Activated gamma-delta T cell (primary cell): Measurements from ENCODE around the gene SLC9A9.

ENCODE experiments used
- DNase-seq: peaks from one replicate; lab custom pipeline; 2025; lab: John Stamatoyannopoulos, UW

The SLC9A9 gene

DNA sequence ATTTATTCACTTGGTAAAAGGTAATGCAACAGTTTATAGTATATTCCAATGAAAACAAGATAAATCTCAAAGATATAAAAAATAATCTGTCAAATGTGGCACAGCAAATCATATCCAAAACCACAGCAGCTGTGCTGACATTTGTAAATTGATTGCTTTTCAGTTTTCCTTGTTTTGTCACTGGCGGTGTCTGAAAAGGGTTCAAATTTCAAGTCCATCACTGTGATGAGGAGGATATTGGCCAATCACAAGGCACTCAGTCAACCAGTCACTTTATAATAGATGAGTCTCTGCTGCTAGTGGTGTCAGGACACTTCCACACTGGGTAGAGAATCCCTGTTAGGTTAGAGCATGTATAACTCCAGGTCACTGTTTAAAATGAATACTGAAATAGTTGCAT lies 154.8 kb downstream of the SLC9A9 start:
- DNase-seq = no peak

DNA sequence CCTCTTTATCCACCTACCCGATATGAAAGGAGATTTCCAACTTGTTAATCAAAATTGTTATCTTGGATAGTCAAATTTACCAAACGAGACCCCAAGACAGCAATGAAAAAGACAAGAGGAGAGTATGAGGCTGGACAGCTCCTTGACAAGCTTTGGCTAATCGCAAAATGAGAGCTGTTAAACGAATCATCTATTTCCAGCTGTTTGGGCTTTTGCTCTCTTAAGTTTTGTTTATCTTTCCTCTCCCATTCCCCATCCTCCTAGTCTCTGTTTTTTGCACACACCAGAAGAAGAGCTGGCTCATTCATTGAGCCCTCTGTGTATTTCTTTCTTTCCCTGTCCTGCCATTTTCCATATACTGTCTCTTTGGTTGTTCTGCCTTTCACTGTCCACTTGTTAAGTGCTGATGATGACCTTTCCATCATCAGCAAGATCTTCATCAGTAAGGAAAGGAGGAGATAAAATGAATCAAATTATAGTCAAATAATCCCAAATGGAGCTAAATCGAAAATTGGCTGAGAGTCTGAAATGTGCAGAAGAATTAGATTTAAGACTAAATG lies 161.6 kb downstream of the SLC9A9 start:
- DNase-seq = no peak

DNA sequence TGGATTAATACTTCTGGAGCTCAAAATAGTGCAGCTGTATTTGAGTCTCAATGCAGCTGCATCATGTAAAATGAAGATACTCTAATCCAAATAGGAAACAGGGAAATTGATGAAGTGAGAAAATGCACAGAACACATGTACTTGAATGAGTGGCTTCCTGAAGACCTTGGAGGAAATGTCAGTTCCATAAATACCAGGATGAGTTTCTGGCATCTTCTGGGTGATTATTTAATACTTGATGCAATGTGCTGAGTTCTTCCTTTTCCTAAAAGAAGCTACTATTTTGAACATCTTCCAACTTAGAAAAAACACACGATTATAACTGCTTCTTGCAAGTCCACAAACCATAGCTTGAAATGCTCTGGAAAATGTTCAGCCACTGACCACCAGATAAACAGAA lies 162.8 kb downstream of the SLC9A9 start:
- no peak for DNase-seq

DNA sequence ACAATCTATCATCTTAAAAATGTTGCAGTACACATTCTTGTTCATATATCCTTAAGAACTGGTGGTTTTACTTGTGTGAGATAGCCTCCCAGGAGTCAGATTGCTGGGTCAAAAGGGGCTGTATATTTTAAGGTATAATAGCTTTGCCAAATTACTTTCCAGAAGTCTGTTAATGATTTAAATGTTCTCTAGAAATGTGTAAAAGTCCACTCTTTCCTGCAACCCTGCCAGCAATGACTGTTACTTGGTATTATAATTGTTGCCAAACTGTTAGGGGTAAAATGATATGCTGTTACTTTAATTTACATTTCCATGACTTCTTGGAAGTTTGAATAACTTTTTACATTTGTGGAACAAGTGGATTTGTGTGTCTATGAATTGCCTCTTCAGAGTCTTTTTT lies 170.8 kb downstream of the SLC9A9 start:
- no peak for DNase-seq

DNA sequence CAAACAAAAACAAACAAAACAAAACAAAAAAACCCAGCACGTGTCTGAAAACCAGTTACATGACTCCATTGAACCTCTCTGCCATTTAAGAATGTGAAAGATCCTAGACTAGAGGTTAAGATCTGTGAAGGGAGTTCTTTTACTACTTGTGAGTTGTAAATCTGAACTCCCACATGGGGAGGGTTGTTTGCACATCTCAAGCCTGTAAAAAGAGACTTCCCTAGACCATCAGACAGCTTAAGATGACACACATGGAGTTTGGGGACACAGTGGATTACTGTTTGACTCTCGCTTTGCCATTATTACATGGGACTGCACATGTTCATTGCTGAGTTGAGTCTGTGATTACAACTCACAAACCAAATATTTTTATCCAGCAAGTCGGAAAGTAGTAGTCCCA lies 171.5 kb downstream of the SLC9A9 start:
- DNase-seq = no peak

DNA sequence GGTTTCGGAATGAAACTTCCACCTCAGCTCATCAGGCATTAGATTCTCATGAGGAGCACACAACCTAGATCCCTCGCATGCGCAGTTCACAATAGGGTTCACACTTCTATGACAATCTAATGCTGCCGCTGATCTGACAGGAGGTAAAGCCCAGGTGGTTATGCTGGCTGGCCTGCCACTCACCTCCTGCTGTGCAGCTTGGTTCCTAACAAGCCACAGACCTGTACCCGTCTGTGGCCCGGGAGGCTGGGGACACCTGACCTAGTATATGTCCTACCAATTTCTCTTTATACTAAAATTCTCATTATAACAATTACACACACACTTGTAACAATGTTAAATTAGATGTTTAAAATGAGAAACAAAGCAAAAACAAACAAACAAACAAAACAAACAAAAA lies 172.2 kb downstream of the SLC9A9 start:
- DNase-seq = no peak

DNA sequence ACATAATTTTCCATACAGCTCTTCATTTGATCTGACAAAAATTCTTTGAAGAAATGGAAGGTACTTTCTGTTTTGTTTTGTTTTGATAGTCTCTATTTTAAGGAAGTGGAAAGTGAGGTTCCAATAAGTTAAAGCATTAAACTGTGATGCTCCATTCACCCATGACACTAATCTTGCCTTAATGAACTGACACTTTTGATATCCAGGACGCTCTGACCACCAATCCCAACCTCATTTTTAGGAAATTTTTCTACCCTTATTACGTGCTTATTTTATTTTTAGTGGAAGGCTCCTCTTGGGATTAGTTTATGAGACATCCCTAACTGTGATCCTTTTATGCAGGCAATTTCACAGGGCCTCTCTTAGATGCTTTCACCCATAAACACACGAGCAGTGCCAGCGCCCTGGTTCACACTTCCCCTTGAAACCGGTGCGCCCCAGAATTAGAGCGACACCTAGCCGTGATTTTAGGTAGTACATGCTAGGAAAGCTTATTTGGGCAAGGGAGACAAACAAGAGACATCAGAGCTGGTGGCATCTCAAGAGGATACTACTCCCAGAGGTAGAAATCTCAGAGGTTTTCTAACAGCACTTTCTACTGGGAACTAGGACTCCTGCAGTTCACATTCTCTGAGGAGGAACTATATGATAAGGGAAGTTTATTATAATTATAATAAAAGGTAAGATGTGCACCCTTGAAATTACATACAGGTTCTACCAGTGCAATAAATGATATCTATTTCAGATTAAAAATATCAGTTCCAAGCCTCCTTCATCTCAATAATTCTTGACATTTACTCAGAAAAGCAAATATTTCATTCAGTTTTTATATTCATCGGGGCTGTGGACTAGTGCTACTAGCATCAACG lies 173.9 kb downstream of the SLC9A9 start:
- DNase-seq = no peak

DNA sequence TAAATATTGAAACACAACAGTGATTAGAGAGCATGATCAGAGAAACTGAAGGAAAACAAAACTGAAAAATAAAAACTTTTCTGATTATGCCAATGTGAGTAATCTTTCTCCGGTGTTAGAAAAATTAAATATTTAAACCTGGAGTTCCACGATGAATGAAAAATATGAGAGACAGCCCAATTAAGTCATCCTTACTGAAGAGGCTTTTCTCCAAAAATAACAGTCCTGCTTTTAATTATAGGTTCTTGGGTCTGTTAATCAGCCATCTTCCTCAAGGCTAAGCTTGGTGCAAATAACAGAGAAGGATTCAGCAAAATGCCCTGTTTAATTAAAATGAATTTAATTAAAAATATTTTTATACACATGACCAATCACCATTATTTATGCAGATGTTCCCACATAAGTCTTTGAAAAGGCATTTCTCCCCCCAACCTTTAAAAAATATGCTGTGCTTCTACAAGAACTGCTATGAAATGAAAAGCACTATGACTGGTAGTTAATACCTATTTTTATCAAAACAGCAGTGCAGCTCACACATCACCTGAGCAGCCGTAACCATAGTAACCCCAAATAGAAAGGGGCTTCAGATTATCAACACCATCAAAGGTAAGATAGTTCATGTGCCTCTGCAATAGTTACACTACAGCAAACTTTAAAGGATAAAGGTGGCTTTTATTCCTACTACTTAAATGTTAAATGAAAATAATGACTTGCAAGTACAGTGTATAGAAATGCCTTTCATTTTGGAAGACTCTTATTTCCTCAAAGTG lies 175.7 kb downstream of the SLC9A9 start:
- no peak for DNase-seq

DNA sequence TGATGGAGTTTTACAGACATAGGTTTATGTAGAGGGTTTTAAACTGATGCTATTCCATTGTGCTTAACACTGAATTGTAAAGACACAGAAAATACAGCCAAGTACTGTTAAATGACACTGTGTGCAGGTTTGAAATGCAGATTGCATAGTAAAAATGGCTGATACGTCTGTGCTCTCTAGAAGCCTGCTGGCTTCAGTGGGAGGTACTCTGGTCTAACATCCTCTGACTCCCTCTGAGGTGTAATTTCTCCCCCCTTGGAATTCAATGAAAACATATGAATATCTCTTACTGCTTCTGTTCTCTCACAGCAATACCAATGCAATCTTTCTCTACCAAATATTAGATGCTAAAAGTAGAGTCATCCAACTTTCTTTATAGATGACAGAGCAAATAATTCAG lies 176.6 kb downstream of the SLC9A9 start:
- DNase-seq = no peak

DNA sequence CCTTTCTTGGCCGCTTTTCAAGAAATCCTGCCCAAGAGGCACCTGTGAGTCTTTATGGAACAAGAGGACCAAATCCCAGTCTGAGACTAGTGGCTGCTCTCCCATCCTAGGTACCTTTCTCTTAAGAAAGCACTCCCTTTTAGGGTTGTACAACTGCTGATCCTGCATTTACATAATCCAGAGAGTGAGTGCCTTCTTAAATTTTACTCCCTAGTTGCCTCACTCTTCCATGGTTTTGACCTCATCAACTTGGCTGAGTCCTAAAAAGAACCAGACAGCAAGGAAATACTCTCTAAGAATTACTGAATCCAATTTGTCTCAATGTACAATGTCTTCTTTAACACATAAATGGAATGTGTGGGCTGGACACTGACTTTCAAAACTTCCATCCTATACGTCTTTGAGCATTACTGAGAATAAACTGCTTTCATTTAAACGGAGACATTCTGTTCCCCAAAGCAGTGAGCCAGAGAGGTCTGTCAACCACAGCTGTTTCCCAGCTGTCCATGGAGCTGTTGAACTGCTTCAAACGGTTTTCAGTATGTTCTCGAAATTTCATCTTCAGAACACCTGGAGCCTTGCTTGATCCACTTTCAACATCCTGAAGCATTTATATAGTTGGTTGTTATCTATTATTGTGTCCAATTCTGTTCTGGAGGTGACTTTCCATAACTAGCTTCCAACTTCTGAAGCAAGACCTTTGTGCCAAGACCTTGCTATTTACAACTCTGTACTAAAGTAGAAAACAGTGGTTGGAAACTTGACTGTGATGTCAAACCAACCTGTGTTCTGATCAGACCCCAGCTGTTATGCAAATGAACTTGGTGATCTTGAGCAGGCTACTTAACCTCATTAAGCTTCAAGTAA lies 179.1 kb downstream of the SLC9A9 start:
- no peak for DNase-seq

DNA sequence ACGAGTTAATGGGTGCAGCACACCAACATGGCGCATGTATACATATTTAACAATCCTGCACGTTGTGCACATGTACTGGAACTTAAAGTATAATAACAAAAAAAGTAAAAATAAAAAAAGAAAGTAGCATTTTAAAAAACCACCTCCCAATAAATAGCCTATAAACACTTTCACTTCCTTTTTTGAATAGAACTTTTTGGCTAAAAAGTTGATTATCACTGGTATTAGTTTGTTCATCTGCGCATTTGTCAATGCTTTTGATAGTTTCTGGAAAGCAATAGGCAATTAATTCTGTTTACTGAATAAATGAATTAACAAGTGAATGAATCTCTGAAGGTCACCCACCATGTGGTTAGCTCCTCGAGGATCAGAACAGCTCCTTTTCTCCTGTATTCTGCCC lies 179.9 kb downstream of the SLC9A9 start:
- no peak for DNase-seq

DNA sequence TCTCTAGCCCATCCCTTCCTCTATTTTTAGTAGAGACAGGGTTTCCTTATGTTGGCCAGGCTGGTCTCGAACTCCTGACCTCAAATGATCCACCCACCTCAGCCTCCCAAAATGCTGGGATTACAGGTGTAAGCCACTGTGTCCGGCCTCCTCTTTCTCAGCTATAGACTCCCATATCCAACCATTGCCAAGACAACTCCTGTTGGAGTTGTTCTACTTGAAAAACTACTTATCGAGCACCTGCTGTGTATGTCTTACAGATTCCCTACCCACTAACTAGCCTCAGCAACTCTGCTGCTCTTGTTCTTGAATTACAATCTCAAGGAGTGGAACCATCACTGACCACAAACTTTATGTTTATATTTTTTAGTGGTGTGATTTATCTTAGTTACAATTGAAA lies 186.6 kb downstream of the SLC9A9 start:
- no peak for DNase-seq

DNA sequence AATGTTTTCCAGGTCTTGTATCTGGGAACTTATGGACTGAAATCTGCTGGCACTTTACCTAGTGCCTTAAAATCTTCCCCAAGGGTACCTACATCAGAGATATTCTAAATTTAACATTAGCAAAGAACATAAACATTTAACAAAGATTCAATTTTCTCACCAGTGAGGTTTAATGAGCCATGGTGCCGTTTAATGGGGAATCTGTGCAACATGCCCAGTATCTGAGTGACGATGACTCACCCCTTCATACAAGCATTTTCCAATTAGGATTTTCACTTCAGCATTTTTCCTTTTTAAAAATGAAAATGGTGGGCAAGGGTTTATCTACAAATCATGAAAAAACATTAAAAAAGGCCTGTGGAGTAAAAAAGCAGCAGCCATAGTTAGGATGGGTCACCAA lies 189.4 kb downstream of the SLC9A9 start:
- no peak for DNase-seq

DNA sequence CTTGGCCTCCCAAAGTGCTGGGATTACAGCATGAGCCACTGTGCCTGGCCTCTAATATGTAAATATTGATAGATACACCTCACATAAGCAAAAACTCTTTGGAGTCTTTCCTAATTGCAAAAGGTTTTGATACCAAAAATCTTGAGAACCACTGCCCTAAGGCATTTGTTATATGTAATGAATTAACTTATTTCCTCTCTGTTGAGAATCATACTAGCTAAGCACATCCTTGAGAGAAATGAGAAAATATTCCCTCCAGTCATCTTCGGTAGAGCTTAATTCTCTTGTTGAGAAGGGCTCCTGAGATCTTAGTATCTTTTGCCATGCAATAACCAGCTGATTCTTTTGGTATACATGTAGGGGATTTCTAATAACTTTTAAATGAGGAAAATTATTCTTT lies 190.2 kb downstream of the SLC9A9 start:
- no peak for DNase-seq

DNA sequence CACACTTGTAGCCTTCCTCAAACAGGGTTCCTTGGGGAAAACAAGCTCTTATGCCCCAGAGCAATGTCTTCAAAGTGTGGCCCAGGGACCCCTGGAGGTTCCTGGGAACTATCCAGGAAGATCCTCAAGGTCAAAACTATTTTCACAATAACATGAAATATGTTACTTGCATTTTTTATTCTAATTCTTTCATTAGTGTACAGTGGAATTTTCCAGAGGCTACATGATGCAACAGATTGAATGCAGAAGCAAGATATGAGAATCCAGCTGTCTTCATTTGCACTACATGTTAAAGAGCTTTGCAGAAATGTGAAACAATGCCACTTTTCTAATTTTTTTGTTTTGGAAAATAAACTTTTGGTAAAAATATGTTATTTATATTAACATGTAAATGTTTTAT lies 190.9 kb downstream of the SLC9A9 start:
- DNase-seq = no peak

DNA sequence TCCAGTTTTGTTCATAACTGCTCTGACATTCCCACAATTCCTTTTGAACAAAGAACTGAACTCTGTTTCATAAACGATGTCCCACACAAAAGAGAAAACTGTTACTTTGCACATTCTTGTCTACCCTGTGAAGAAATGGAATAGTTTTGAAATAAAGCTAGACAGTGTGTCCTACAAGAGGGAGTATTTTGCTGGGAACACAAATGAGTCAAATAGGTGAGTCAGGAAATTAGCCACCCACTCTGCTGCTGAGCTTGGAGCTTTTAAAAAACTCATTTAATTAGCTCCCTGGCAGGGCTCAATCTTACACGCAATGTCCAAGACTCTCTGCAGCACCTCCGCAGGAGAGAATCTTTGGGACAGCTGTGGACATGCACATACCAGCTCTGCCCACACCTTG lies 193.4 kb downstream of the SLC9A9 start:
- no peak for DNase-seq

DNA sequence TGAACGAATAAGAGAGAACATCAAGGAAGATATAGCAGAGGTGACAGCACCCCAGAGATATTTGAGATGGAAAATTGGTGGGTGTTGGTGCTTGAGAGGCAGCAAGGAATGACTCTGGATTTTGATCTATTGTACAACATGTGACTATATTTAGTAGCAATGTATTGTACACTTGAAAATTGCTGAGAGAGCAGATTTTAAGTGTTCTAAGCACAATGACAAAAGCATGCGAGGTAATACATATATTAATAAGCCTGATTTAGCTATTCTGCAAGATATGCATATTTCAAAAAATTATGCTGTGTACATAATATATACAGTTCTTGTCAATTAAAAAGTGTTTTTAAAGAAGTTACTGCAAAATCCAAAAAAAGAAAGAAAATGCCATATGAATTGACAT lies 194.3 kb downstream of the SLC9A9 start:
- no peak for DNase-seq

DNA sequence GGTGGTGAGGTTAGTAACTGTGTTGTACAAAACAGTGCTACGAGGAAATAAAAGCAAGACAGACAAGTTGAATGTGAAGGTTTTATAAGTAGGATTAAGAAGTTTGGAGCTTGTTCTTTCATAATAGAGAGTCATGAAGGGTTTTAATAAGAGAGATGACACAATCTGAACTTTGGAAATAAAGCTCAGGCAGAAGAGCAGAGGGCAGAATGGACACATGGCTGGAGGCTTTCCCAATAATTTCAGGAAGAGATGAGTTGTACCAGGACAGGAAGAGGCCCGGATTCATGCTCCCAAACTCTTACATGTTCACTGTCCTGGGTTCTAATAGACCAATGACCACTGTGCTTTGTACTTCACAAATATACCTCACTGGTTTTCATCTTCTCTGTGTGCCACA lies 194.8 kb downstream of the SLC9A9 start:
- no peak for DNase-seq

DNA sequence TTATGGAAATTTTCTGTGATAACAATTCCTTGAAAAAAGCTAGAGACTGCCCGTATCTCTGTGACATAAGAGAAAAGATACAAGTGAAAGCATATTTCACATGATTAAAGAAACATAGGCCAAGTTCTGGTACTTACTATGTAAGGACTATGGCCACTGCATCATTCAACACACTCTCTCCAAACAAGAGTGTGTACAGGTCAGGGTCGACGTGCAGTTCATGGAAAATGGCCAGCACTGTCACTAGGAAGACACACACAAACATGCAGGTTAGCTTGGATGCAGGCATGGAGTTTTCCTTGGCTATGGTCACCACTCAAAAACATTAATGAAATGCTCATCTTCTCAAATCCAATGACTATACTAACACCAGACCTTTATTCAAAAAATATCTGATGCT lies 196.2 kb downstream of the SLC9A9 start:
- DNase-seq = no peak

DNA sequence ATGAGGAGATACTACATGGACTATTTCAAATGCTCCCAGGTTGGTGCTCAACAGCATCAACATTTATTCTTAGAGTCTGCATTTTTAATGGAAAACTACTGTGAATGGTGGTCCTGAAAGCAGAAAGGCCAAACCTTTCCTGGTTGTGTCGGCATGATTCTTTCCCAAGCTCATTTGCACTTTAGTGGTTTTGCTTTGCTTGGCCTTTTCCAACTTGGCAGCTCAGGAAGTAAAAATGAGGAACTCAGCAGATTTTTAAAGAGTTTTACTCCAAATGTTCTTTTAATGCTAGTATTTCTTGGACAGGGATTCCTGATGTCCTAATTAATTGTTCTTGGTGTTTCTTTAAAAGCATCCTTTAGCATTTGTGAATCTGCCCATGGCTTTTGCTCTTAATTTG lies 197.4 kb downstream of the SLC9A9 start:
- no peak for DNase-seq

DNA sequence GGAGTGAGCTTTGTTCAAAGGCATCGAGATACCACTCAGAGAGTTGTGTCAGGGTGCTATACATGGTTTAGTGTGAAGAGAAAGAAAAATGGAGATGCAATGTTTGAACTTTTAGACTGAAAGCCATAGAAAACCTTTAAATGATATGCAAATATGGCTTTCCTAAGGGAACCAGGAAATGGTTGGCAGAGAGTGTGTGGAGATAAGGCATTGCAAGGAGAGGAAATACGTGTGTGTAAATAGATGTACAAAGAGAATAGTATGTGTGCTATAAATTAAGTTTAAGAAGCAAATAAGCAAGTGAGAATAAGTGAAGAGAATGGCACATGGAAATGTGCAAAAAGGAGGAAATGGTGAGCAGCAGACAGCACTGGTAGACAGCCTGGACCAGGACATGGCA lies 198.1 kb downstream of the SLC9A9 start:
- DNase-seq = no peak

DNA sequence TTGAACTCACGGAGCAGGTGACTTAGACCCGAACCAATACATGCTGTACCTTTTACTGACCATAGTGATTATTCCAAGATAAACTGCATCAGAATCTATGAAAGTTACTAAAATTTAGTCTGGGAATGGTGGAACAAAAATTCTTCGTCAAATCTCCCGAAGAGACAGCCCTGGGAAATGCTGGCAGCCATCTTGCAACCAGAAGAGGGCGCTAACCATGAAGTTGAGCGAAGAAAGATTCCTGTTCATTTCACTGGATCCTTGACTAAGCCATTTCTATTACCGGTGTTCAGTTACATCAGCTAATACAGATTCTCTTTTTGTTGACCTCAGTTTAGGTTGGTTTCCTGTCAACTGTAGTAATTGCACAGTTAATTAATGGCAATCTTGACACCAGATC lies 199.6 kb downstream of the SLC9A9 start:
- no peak for DNase-seq
